ENCODE data around the gene MYBPC2. TPM values are rescaled to one million over a fixed set of nuclear protein-coding genes. Genes with fewer than 3 reads are reported as not detected.

MYBPC2 gene
- total and polyA plus RNA-seq, 12 donors = 0.03 to 1.6 TPM; not detected in 10

- H3K27me3 ChIP-seq = peaks cover 12% of the 10 kb centered on the region
- WGBS, 4 donors = 22 to 31% (median 26%) methylated on average over 22 to 26 of the region's 26 CpGs
- intact Hi-C loops (cut with DNase I) = no loop called here
Observed at GRCh38 chr19:50490991-50491472, 58.3 kb downstream of the MYBPC2 start.

GRCh38 chr19:50492303-50493052 lies 59.8 kb downstream of the MYBPC2 start:
- Histone ChIP-seq H3K9me3 (replicated peaks in 1 of 3) (no peaks in the 10 kb centered on the region), H3K4me3 (no peak overlapping the region), H3K27ac (no peak overlapping the region), H3K36me3 (replicated peaks in 1 of 2) (no peaks in the 10 kb centered on the region), H3K4me1 (replicated peaks in 1 of 2) (no peaks in the 10 kb centered on the region), H3K27me3 (peaks cover 4% of the 10 kb centered on the region)
- no peak for DNase-seq
- 5 to 25% (median 11%) methylated on average over 9 to 12 of the region's 12 CpGs for WGBS, 4 donors
- intact Hi-C loops (cut with DNase I) = no loop called here
- no peak for TF ChIP-seq POLR2A (IDR thresholded peaks at IDR 0.05)
- no peak for TF ChIP-seq CTCF (IDR thresholded peaks at IDR 0.05)

More at GRCh38 chr19:50490991-50491472, 58.3 kb downstream of the MYBPC2 start:
- DNase-seq = no peak
- no peak for TF ChIP-seq CTCF (IDR thresholded peaks at IDR 0.05)
- no peak for TF ChIP-seq POLR2A (IDR thresholded peaks at IDR 0.05)
- H3K36me3 ChIP-seq (replicated peaks in 1 of 2) = no peaks in the 10 kb centered on the region
- no peak overlapping the region for H3K4me3 ChIP-seq
- H3K27ac ChIP-seq = no peak overlapping the region
- H3K9me3 ChIP-seq (replicated peaks in 1 of 3) = no peaks in the 10 kb centered on the region
- no peaks in the 10 kb centered on the region for H3K4me1 ChIP-seq (replicated peaks in 1 of 2)

- no peaks in the 10 kb centered on the region for H3K9me3 ChIP-seq (replicated peaks in 1 of 3)
- TF ChIP-seq POLR2A (IDR thresholded peaks at IDR 0.05) (no peak), CTCF (IDR thresholded peaks at IDR 0.05) (no peak)
- intact Hi-C loops (cut with DNase I) = no loop called here
- H3K27me3 ChIP-seq = no peaks in the 10 kb centered on the region
- no peaks in the 10 kb centered on the region for H3K36me3 ChIP-seq (replicated peaks in 1 of 2)
- no peak for DNase-seq
- H3K4me3 ChIP-seq = no peak overlapping the region
- WGBS, 4 donors = 52 to 59% (median 56%) methylated on average over 6 to 8 of the region's 8 CpGs
- H3K27ac ChIP-seq = no peak overlapping the region
- no peaks in the 10 kb centered on the region for H3K4me1 ChIP-seq (replicated peaks in 1 of 2)
Observed at GRCh38 chr19:50493171-50493570, 60.5 kb downstream of the MYBPC2 start.

- Histone ChIP-seq H3K27me3 (no peaks in the 10 kb centered on the region), H3K4me3 (no peak overlapping the region), H3K9me3 (replicated peaks in 1 of 3) (no peaks in the 10 kb centered on the region), H3K27ac (no peak overlapping the region), H3K4me1 (replicated peaks in 1 of 2) (no peaks in the 10 kb centered on the region), H3K36me3 (replicated peaks in 1 of 2) (no peaks in the 10 kb centered on the region)
- intact Hi-C loops (cut with DNase I) = no loop called here
- no peak for DNase-seq
- TF ChIP-seq POLR2A (IDR thresholded peaks at IDR 0.05) (no peak), CTCF (IDR thresholded peaks at IDR 0.05) (no peak)
- 50 to 57% (median 55%) methylated on average over 6 to 7 of the region's 7 CpGs for WGBS, 4 donors
Observed at GRCh38 chr19:50494186-50495019, 61.7 kb downstream of the MYBPC2 start.
